Head of caudate nucleus (tissue), 42 donors: ENCODE results near the gene TCTA.

Experiments
- DNase-seq, 42 donors: peaks; one replicate each; pipeline versions ENCODE4 v3.0.0 to v3.0.0-alpha.2; 2020 to 2021; ENCODE audit warnings: mixed read lengths in 7 of 42
- intact Hi-C: fragments of 100-400 bp; cut with DNase I; formaldehyde crosslinking; loops from one replicate; pipeline ENCODE4 v1.15.0; 2022

The TCTA gene

GRCh38 chr3:49406571-49407565, 5.4 kb upstream of the TCTA start:
- intact Hi-C loops: no loop called here
- no peak for DNase-seq

DNA sequence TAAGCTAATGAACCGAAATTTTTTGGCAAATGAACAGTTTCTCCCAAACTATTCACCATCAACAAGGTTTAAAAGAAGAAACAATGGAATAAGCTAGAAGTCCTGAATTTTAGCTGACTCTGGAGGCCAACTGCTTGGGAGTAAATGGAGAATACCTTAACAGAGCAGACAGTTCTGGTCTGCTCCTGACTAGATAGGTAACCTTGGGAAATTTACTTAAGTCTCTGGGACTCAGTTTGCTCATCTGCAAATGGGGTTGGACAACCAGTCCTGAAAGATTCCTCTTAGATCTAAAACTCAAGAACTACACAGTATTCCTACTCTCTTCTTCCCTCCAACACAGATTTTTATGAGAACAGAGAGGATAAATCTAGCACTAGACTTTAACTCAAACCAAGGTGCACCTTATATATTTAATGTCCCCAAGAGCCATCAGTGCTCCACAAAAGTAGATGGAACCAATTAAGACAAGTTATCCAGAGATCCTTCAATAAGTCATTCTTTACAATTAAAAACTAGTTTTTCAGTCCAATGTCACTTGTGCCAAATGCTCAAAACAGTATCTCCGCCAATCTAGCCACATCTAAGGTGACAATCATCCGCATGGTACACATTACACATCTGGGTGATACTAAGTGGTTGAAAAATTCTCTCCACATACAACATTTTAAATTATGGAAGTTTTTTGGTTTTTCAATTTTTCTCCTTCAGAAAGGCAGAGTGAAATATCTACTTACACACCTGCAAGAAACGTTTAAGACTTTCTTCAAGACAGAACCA, 2.0 kb upstream of the TCTA start:
- no peak for DNase-seq
- intact Hi-C loops: loop anchor here (10.0 kb wide), 2 partner anchors 65 to 385 kb away; partner anchors contain the start of genes IMPDH2, NDUFAF3 and USP4

- DNase-seq: peak in 1 of 42 donors; percentile 42
- intact Hi-C loops: loop anchor here (10.0 kb wide), 2 partner anchors 66 to 386 kb away; partner anchors contain the start of genes IMPDH2, NDUFAF3 and USP4
Measured at GRCh38 chr3:49410846-49411534, 1.2 kb upstream of the TCTA start.

DNA sequence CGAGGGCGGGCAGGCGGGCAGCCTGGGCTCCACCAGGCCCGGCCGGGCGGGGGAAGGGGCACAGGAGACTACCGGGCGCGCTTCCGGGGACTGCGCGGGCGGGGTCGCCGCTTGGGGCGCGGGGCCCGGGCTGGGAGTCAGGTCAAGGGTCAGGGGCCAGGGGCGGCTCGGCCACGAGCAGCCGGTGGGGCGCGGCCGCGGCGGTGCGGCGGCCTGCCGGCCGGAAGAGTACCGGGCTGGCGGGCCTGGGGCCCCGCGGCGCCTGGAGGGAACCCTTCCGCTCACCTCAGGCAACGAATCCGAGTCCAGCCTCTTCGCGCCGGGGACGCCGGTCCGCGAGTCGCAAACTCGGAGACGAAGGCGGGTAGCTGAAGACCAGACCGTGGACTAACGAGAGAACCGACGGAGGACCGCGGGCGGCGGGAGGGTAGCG, 672 bp upstream of the TCTA start:
- intact Hi-C loops: loop anchor here (10.0 kb wide), 2 partner anchors 67 to 387 kb away; partner anchors contain the start of genes IMPDH2, NDUFAF3 and USP4
- DNase-seq: peak in 39 of 42 donors; percentile 28 to 77 (median 53)

- no peak for DNase-seq
- intact Hi-C loops: loop anchor here (10.0 kb wide), 2 partner anchors 68 to 388 kb away; partner anchors contain the start of genes IMPDH2, NDUFAF3 and USP4
Measured at GRCh38 chr3:49412632-49413337, 562 bp downstream of the TCTA start.

DNA sequence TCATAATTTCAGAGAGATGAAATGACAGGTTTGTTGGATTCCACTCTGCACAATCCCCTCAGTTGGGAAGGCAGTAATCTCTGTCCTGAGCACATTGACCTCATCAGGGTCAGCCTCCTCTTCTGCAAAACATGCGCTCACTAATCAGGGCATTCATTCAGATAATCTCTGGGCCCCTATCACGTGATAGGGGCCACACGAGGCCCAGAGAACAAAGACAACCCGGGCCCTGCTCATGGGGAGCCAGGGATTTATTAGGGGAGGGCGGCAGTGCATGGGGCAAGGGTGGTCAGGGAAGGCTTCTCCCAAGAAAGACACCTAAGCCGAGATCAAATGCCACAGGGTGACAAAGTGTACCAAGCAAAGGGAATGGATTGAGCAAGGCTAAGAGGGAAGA, 1.1 kb downstream of the TCTA start:
- intact Hi-C loops: loop anchor here (10.0 kb wide), 2 partner anchors 69 to 389 kb away; partner anchors contain the start of genes IMPDH2, NDUFAF3 and USP4
- DNase-seq: no peak

- no peak for DNase-seq
Measured at GRCh38 chr3:49414753-49415152, 2.5 kb downstream of the TCTA start.

DNA sequence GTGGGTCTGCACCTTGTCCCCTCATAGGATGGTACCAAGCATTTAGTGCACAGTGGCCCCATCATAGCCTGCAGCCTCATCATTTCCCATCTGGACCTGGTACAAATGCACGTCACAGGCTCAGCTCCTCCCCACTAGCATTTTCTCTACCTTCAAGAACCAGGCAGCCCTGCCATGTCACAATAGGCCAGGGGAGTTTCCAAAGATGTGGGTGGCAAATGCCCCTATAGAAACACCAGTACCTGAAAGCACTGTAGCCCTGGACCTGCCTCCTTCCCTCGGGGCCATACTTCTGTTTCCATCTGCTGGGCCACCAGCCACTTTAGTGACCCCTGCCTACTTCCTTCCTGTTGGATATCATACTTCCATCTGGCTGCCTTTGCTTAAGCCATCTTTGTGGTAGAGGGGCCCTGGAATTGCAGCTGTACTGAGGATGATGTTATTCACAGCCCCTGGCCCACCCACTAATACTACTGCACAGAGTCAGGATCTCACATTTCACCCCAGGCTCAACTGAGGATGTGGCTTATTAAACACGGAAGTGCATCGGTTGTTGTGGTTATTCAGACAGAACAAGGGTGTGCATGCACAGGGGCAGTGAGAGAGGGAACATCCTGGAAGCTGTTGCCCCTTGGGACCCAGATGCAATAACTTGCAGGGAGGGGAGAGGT, 3.8 kb downstream of the TCTA start:
- peak in 3 of 42 donors; percentile 17 to 21 (median 21) for DNase-seq
- intact Hi-C loops: loop anchor here (10.0 kb wide), 2 partner anchors 71 to 391 kb away; partner anchors contain the start of genes IMPDH2, NDUFAF3 and USP4

More at GRCh38 chr3:49414753-49415152, 2.5 kb downstream of the TCTA start:
- intact Hi-C loops: loop anchor here (10.0 kb wide), 2 partner anchors 70 to 390 kb away; partner anchors contain the start of genes IMPDH2, NDUFAF3 and USP4

DNA sequence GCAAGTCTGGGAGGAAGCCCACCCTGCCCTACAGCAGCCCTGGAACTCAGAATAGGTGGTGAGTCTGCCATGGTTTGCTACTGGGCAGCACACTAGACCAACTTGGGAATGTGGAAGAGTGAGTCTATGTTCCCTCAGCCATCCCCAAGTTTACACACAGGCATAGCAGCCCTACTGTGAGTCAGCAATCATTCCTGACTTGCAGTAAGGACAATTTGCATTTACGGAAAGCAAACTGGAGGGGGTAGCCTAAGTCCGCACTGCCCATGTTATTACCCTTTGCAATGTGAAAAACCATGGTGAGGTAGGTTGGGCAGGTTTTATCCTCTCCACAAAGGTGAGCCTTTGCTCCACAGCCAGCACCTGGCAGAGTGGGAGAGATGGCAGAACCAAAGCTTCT, 4.6 kb downstream of the TCTA start:
- intact Hi-C loops: loop anchor here (10.0 kb wide), 2 partner anchors 72 to 392 kb away; partner anchors contain the start of genes IMPDH2, NDUFAF3 and USP4
- no peak for DNase-seq

GRCh38 chr3:49417516-49418120, 5.4 kb downstream of the TCTA start:
- DNase-seq: no peak

DNA sequence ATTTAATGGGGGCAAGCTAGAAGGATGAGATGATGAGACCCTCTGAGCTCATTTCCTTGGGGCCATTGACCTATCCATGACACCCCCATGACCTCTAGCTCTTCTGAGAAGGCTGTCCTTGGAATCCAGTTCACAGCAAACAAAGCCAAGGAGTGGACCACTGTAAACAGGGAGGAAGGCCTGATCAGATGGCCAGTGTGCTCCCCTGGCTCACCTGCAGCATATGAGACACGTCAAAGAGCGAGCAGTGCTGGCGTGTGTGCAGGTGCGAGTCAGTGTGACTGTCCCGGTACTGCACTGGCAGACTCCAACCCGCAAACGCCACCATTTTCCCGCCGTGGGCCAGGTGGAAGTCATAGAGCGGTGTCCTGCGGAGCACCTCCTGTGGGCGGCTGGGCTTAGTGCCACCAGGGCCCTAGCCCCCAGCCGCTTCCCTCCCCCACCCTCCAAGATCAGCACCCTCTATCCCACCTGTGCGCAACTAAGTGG, 9.7 kb downstream of the TCTA start:
- peak in 1 of 42 donors; percentile 45 for DNase-seq
- intact Hi-C loops: no loop called here

More at GRCh38 chr3:49417516-49418120, 5.4 kb downstream of the TCTA start:
- intact Hi-C loops: loop anchor here (10.0 kb wide), 2 partner anchors 73 to 393 kb away; partner anchors contain the start of genes IMPDH2, NDUFAF3 and USP4

DNA sequence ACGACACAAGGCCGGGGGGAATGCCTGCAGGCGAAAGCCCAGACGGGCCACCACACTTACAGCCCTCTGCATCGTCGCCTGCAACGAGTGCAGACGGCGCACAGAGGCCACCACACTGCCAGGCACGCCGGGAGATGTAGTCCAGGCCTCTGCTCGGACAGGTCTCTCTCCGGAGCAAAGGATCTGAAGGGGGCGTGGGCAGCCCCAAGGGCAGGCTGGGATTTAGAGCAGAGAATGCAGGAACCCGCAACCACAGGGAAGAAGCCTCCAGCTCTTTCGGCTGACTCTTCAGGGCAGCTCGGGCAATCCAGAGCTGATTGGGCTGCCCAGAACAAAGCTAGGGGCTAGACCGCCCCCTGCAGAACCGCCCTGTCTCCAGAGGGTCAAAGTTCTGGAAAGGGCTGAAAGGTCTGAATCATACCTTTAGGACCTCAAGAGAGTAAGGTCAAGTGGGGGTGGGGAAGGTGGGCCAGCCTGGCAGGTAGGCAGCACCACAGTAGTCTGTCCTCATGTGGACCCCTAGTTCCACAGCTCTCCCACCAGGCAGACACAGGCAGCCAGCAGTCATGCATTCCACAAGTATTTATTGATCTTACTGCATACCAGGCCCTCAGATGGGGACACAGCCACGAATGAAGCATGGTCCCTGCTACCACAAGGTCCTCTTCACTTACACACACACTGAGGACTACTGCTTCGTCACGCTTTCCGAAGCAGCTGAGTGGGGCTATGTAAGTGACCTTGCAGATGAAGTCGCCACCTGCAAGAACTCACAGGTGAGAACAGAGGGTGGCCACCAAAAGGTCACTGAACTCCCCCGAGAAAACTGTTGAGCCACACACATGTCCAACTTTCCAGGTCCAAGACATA, 10.4 kb downstream of the TCTA start, which contains the start of gene AMT:
Gene AMT, minus strand, starts transcription at position 95 of the 870 bp plus-strand sequence. Its CDS starts 23 bp downstream, at position 72.
- DNase-seq: peak in 41 of 42 donors; percentile 21 to 70 (median 48)
- intact Hi-C loops: no loop called here

- intact Hi-C loops: no loop called here
- no peak for DNase-seq
Measured at GRCh38 chr3:49424816-49425215, 12.6 kb downstream of the TCTA start.

DNA sequence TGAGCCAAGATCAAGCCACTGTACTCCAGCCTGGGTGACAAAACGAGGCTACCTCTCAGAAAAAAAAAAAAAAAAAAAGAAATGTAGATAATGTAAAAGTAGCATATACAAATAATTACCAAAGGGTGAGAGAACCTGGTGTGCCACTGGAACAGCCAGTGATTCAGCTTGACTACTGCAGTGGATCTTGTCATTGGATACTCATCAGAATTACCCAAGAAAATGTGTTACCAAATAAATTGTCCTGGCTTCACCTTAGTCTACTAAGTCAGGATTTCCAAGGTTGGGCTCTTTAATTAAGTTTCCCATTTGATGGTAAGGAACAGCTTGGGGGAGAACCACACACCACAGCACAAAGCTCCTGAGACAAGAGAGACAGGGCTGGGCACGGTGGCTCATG, 15.4 kb downstream of the TCTA start:
- no peak for DNase-seq
- intact Hi-C loops: no loop called here

DNA sequence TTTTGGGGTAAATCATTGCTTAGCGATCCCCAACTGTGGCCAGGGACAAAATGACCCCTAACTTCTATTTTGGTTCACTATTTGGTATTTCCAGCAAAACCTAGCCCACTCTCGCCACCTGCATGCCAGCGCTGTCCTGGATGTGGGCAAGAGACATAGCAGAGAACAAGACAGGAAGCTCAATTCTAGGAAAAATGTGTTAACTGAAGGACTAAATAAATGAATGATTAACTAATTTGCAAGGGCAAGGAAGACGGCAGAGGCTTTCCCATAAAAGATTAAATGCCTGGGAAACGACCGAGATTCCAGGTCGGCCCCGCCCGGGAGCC, 16.5 kb downstream of the TCTA start:
- DNase-seq: peak in 4 of 42 donors; percentile 5 to 46 (median 8)
- intact Hi-C loops: no loop called here
